ENCODE measurements around the gene ERBB2.

GRCh38 chr17:39660011-39660360 is 39.9 kb upstream of the ERBB2 start:
- no peak for TF ChIP-seq CTCF (IDR thresholded peaks at IDR 0.05 in 2 of 3, conservative IDR thresholded peaks at IDR 0.05 in 1 of 3; ENCODE audit: insufficient read depth in 2 of 3, low read depth in 1 of 3, low read length in 3 of 3)
- no peak for TF ChIP-seq KLF10 (CRISPR knock-in tag; IDR thresholded peaks at IDR 0.05)
- no peak for TF ChIP-seq MXI1 (IDR thresholded peaks at IDR 0.05; ENCODE audit: low read depth, low read length)
- TF ChIP-seq NR3C1 (CRISPR knock-in tag; IDR thresholded peaks at IDR 0.05) = no peak
- TF ChIP-seq JUND (IDR thresholded peaks at IDR 0.05; ENCODE audit: borderline replicate concordance, low read depth, low read length) = no peak
- no peak for TF ChIP-seq JUND (tag; IDR thresholded peaks at IDR 0.05; ENCODE audit: borderline replicate concordance, low read depth, low read length)
- TF ChIP-seq U2AF1 (optimal IDR thresholded peaks at IDR 0.05; ENCODE audit: low read depth, low read length) = no peak
- no peak for TF ChIP-seq ZNF592 (IDR thresholded peaks at IDR 0.05)
- no peak for TF ChIP-seq ZZZ3 (IDR thresholded peaks at IDR 0.05)
